NCI-H1048 (cell line): Measurements from ENCODE around the gene ADIRF.
"Not testable (repeated sequence)": the region's sequence is repeated elsewhere in the genome, so short reads cannot be mapped to it uniquely, and the experiment has no call there.

Experiments
- DNase-seq: peaks from one replicate; lab custom pipeline; 2025; lab: John Stamatoyannopoulos, UW

The ADIRF gene

GRCh38 chr10:86968271-86968993 lies at the start of gene ADIRF:
Gene ADIRF (plus strand): TSS chr10:86968482. CDS start chr10:86968545, 63 bp downstream.
- DNase-seq: no peak

GRCh38 chr10:86922553-86922961 lies 45.7 kb upstream of the ADIRF start:
- no peak for DNase-seq

- no peak for DNase-seq
These were observed 38.6 kb upstream of the ADIRF start for GRCh38 chr10:86929468-86930380.

- no peak for DNase-seq
These were observed 36.4 kb upstream of the ADIRF start for GRCh38 chr10:86931872-86932271.

- no peak for DNase-seq
These were observed 35.6 kb upstream of the ADIRF start for GRCh38 chr10:86932674-86933073.

- not testable (repeated sequence) for DNase-seq
These were observed 34.0 kb upstream of the ADIRF start for GRCh38 chr10:86934162-86934711.

- no peak for DNase-seq
These were observed 31.4 kb upstream of the ADIRF start for GRCh38 chr10:86936661-86937501.

- no peak for DNase-seq
These were observed 30.7 kb upstream of the ADIRF start for GRCh38 chr10:86937502-86938154.

GRCh38 chr10:86938260-86938659 lies 30.0 kb upstream of the ADIRF start:
- DNase-seq: no peak

- not testable (repeated sequence) for DNase-seq
These were observed 28.2 kb upstream of the ADIRF start for GRCh38 chr10:86940076-86940475.

- no peak for DNase-seq
These were observed 27.6 kb upstream of the ADIRF start for GRCh38 chr10:86940677-86941076.

GRCh38 chr10:86941426-86941825 lies 26.9 kb upstream of the ADIRF start:
- no peak for DNase-seq

GRCh38 chr10:86941991-86942421 lies 26.3 kb upstream of the ADIRF start:
- no peak for DNase-seq

- DNase-seq: no peak
These were observed 25.6 kb upstream of the ADIRF start for GRCh38 chr10:86942441-86943315.

- no peak for DNase-seq
These were observed 24.8 kb upstream of the ADIRF start for GRCh38 chr10:86943316-86944030.

GRCh38 chr10:86944031-86944419 lies 24.3 kb upstream of the ADIRF start:
- DNase-seq: no peak

GRCh38 chr10:86944471-86944870 lies 23.8 kb upstream of the ADIRF start:
- no peak for DNase-seq

GRCh38 chr10:86944907-86945306 lies 23.4 kb upstream of the ADIRF start:
- no peak for DNase-seq

- DNase-seq: no peak
These were observed 22.7 kb upstream of the ADIRF start for GRCh38 chr10:86945361-86946212.
